Measurements from ENCODE around the gene BYSL. TPM values are rescaled to one million over a fixed set of nuclear protein-coding genes. Genes with fewer than 3 reads are reported as not detected.

Gene BYSL
- total and polyA plus RNA-seq, 9 of the 15 experiments (the other 6 are each of a cell fraction or from before 2014, with no cell fraction given) = 22.2 to 92.3 (median 53.4) TPM

DNA sequence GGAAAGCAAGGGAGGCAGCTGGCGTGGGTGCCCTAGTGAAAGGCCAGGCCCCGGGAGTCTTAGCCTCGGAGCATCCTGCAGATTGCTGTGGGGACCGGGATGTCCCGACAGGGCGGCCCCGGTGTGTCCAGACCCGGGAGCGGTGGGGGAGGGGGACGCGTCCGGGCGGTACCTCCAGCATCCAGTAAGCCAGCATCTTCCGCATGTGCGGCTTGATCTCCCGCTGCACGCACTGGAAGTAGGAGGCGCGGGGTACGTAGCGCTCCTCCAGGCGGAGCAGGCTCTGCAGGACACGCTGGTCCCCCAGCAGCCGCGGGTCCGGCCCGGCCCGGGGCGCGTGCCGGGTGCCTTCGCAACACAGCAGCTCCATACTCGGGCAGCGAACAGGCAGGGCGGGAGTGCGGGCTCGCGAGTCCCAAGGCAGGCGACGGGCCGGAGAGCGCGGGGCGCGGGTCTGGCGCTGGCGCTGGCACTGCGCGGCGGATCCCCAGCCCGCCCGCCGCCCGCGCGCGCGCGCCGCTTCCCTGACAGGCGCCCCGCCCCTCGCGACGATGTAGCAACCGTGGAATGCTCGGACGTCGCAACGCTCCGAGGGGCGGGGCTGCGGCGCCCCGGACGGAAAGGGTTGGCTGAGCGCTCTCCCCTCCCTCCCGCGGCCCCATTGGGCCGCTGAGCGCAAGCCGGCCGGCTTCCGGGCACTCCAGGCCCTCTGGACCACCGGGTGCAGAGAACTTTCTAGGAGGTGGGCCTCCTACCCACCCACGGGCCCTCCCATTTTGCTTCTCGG is 20.2 kb downstream of the BYSL start, which contains the start of gene CCND3 (continued):
- TF ChIP-seq, protein P1, sequence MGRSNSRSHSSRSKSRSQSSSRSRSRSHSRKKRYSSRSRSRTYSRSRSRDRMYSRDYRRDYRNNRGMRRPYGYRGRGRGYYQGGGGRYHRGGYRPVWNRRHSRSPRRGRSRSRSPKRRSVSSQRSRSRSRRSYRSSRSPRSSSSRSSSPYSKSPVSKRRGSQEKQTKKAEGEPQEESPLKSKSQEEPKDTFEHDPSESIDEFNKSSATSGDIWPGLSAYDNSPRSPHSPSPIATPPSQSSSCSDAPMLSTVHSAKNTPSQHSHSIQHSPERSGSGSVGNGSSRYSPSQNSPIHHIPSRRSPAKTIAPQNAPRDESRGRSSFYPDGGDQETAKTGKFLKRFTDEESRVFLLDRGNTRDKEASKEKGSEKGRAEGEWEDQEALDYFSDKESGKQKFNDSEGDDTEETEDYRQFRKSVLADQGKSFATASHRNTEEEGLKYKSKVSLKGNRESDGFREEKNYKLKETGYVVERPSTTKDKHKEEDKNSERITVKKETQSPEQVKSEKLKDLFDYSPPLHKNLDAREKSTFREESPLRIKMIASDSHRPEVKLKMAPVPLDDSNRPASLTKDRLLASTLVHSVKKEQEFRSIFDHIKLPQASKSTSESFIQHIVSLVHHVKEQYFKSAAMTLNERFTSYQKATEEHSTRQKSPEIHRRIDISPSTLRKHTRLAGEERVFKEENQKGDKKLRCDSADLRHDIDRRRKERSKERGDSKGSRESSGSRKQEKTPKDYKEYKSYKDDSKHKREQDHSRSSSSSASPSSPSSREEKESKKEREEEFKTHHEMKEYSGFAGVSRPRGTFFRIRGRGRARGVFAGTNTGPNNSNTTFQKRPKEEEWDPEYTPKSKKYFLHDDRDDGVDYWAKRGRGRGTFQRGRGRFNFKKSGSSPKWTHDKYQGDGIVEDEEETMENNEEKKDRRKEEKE (IDR thresholded peaks at IDR 0.05; ENCODE audit: borderline replicate concordance in 1 of 2, control insufficient read depth in 1 of 2, low read depth in 2 of 2, low read length in 1 of 2) = 0 out of 4 replicates have a peak, but pooled peaks of 1 of the 2 experiments have one; percentile 72
- TF ChIP-seq PHF20 (IDR thresholded peaks at IDR 0.05; ENCODE audit: partially characterized antibody) (peak; percentile 23), TGIF2 (CRISPR knock-in tag; IDR thresholded peaks at IDR 0.05) (peak; percentile 87; the same call in 1 of the 2 replicates), SETDB1 (IDR thresholded peaks at IDR 0.05; ENCODE audit: low read length) (no peak), RB1 (IDR thresholded peaks at IDR 0.05; ENCODE audit: low read depth) (peak; percentile 91), KLF6 (CRISPR knock-in tag; IDR thresholded peaks at IDR 0.05; ENCODE audit: borderline replicate concordance) (peak; percentile 65; the same call in 1 of the 2 replicates), TAF1 (IDR thresholded peaks at IDR 0.05; ENCODE audit: control insufficient read depth, extremely low read depth, insufficient read depth, low read length, severe bottlenecking) (peak; percentile 62), JUNB (CRISPR knock-in tag; conservative IDR thresholded peaks at IDR 0.05) (no peak), GATAD2B (IDR thresholded peaks at IDR 0.05; ENCODE audit: borderline replicate concordance) (peak; percentile 82; the same call in 1 of the 2 replicates), BRCA1 (IDR thresholded peaks at IDR 0.05) (no peak), BRCA1 (CRISPR knock-in tag; IDR thresholded peaks at IDR 0.05) (peak; percentile 83; the same call in 1 of the 2 replicates)
- TF ChIP-seq, protein P2, sequence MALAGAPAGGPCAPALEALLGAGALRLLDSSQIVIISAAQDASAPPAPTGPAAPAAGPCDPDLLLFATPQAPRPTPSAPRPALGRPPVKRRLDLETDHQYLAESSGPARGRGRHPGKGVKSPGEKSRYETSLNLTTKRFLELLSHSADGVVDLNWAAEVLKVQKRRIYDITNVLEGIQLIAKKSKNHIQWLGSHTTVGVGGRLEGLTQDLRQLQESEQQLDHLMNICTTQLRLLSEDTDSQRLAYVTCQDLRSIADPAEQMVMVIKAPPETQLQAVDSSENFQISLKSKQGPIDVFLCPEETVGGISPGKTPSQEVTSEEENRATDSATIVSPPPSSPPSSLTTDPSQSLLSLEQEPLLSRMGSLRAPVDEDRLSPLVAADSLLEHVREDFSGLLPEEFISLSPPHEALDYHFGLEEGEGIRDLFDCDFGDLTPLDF (CRISPR knock-in tag; IDR thresholded peaks at IDR 0.05) = peak; percentile 38; the same call in 1 of the 2 replicates
- TF ChIP-seq, protein P3, sequence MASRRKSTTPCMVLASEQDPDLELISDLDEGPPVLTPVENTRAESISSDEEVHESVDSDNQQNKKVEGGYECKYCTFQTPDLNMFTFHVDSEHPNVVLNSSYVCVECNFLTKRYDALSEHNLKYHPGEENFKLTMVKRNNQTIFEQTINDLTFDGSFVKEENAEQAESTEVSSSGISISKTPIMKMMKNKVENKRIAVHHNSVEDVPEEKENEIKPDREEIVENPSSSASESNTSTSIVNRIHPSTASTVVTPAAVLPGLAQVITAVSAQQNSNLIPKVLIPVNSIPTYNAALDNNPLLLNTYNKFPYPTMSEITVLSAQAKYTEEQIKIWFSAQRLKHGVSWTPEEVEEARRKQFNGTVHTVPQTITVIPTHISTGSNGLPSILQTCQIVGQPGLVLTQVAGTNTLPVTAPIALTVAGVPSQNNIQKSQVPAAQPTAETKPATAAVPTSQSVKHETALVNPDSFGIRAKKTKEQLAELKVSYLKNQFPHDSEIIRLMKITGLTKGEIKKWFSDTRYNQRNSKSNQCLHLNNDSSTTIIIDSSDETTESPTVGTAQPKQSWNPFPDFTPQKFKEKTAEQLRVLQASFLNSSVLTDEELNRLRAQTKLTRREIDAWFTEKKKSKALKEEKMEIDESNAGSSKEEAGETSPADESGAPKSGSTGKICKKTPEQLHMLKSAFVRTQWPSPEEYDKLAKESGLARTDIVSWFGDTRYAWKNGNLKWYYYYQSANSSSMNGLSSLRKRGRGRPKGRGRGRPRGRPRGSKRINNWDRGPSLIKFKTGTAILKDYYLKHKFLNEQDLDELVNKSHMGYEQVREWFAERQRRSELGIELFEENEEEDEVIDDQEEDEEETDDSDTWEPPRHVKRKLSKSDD (conservative IDR thresholded peaks at IDR 0.05; ENCODE audit: low read length) = no peak
- TF ChIP-seq, protein P4, sequence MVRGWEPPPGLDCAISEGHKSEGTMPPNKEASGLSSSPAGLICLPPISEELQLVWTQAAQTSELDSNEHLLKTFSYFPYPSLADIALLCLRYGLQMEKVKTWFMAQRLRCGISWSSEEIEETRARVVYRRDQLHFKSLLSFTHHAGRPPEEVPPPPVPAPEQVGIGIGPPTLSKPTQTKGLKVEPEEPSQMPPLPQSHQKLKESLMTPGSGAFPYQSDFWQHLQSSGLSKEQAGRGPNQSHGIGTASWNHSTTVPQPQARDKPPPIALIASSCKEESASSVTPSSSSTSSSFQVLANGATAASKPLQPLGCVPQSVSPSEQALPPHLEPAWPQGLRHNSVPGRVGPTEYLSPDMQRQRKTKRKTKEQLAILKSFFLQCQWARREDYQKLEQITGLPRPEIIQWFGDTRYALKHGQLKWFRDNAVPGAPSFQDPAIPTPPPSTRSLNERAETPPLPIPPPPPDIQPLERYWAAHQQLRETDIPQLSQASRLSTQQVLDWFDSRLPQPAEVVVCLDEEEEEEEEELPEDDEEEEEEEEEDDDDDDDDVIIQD (CRISPR knock-in tag; IDR thresholded peaks at IDR 0.05) = 0 out of 2 replicates have a peak, but pooled peaks have one; percentile 47
- TF ChIP-seq, protein P5, sequence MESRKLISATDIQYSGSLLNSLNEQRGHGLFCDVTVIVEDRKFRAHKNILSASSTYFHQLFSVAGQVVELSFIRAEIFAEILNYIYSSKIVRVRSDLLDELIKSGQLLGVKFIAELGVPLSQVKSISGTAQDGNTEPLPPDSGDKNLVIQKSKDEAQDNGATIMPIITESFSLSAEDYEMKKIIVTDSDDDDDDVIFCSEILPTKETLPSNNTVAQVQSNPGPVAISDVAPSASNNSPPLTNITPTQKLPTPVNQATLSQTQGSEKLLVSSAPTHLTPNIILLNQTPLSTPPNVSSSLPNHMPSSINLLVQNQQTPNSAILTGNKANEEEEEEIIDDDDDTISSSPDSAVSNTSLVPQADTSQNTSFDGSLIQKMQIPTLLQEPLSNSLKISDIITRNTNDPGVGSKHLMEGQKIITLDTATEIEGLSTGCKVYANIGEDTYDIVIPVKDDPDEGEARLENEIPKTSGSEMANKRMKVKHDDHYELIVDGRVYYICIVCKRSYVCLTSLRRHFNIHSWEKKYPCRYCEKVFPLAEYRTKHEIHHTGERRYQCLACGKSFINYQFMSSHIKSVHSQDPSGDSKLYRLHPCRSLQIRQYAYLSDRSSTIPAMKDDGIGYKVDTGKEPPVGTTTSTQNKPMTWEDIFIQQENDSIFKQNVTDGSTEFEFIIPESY (CRISPR knock-in tag; IDR thresholded peaks at IDR 0.05) = peak; percentile 43; the same call in 1 of the 2 replicates
